ENCODE data around the gene ANKFY1. TPM values are rescaled to one million over a fixed set of nuclear protein-coding genes. Genes with fewer than 3 reads are reported as not detected.

The ANKFY1 gene
- total and polyA plus RNA-seq, 2 donors (not counting 3 experiments of a cell fraction or from before 2014, with no cell fraction given), result 30.6 to 51.1 TPM

DNA sequence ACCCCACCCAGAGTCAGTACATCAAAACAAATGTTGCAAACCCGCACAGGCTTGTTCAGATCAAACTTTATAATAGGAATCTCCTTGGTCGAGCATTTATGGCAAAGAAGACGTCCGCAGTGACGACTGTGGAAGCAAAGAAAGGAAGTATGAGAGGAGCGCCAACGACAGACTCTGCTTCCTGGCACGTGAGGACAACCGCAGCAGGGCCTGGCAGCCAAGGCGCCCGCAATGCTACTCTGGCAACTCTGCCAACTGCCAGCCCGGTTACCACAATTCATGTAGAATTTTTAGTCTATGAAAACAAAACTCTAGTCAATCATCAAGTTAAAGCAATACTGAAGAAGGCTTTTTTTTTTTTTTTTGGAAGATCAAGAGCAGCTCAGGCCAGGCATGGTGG, 96.0 kb downstream of the ANKFY1 start:
- Histone ChIP-seq H3K4me1 (ENCODE audit: control insufficient read depth, extremely low read depth, insufficient read depth, low read length) (no peaks in the 10 kb centered on the region), H3K9me1 (replicated peaks; ENCODE audit: control insufficient read depth, extremely low read depth, insufficient read depth, low read length) (no peaks in the 10 kb centered on the region), H3K79me2 (ENCODE audit: control insufficient read depth, insufficient read depth, low read length) (no peaks in the 10 kb centered on the region), H3K9me3 (replicated peaks; ENCODE audit: control insufficient read depth, insufficient read depth, low read length) (no peaks in the 10 kb centered on the region), H3K4me2 (ENCODE audit: insufficient read depth, low read length) (no peak overlapping the region), H3K36me3 (ENCODE audit: control insufficient read depth in 2 of 2, extremely low read depth in 1 of 2, insufficient read depth in 2 of 2, low read length in 2 of 2) (peaks cover 19 to 56% of the 10 kb centered on the region in 2 experiments), H3K27ac (ENCODE audit: insufficient read depth, low read depth, low read length) (no peak overlapping the region), H2AFZ (ENCODE audit: low read depth, low read length) (no peak overlapping the region), H3K4me3 (replicated peaks in 1 of 3; ENCODE audit: insufficient read depth in 1 of 3, low read depth in 1 of 3, low read length in 3 of 3) (no peak overlapping the region), H4K20me1 (replicated peaks; ENCODE audit: control insufficient read depth, extremely low read depth, insufficient read depth, low read length) (no peaks in the 10 kb centered on the region), H3K9ac (replicated peaks; ENCODE audit: extremely low read depth, insufficient read depth, low read length) (no peak overlapping the region), H3K27me3 (ENCODE audit: control insufficient read depth in 2 of 2, insufficient read depth in 2 of 2, low read length in 2 of 2) (no peaks in the 10 kb centered on the region)
- TF ChIP-seq POLR2AphosphoS5 (IDR thresholded peaks at IDR 0.05; ENCODE audit: insufficient read depth, low read depth, low read length) (no peak), MYC (IDR thresholded peaks at IDR 0.05; ENCODE audit: low read depth, low read length) (no peak), GATA2 (IDR thresholded peaks at IDR 0.05; ENCODE audit: insufficient read depth, insufficient read length, low read depth, low read length) (no peak), FOS (IDR thresholded peaks at IDR 0.05; ENCODE audit: borderline replicate concordance, insufficient read depth, low read length) (no peak), EZH2 (IDR thresholded peaks at IDR 0.05; ENCODE audit: borderline replicate concordance, low read depth, low read length, severe bottlenecking) (no peak), JUN (IDR thresholded peaks at IDR 0.05; ENCODE audit: borderline replicate concordance, insufficient read depth, insufficient read length, low read depth) (no peak), POLR2A (IDR thresholded peaks at IDR 0.05; ENCODE audit: low read depth, low read length) (no peak)
- TF ChIP-seq, protein P1, sequence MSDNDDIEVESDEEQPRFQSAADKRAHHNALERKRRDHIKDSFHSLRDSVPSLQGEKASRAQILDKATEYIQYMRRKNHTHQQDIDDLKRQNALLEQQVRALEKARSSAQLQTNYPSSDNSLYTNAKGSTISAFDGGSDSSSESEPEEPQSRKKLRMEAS (IDR thresholded peaks at IDR 0.05; ENCODE audit: insufficient read depth, insufficient read length), result no peak
- TF ChIP-seq, protein P2, sequence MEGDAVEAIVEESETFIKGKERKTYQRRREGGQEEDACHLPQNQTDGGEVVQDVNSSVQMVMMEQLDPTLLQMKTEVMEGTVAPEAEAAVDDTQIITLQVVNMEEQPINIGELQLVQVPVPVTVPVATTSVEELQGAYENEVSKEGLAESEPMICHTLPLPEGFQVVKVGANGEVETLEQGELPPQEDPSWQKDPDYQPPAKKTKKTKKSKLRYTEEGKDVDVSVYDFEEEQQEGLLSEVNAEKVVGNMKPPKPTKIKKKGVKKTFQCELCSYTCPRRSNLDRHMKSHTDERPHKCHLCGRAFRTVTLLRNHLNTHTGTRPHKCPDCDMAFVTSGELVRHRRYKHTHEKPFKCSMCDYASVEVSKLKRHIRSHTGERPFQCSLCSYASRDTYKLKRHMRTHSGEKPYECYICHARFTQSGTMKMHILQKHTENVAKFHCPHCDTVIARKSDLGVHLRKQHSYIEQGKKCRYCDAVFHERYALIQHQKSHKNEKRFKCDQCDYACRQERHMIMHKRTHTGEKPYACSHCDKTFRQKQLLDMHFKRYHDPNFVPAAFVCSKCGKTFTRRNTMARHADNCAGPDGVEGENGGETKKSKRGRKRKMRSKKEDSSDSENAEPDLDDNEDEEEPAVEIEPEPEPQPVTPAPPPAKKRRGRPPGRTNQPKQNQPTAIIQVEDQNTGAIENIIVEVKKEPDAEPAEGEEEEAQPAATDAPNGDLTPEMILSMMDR (IDR thresholded peaks at IDR 0.05; ENCODE audit: extremely low read depth in 1 of 2, insufficient read depth in 1 of 2, low read depth in 1 of 2, low read length in 2 of 2), result no peak
- dilution Hi-C loops (cut with MboI; ENCODE audit: extremely low pct_ligation_motif_present, low sequenced_read_pairs) (no loop called here), intact Hi-C loops (cut with micrococcal nuclease) (no loop called here)
- no peak for FAIRE-seq
- no peak for DNase-seq (ENCODE audit: low read depth, low spot score)
- no TSS peak for BruUV-seq (replicated peaks)
- CTCF ChIA-PET, result no interaction called here
- POLR2A ChIA-PET, result no interaction called here

Data from endothelial cell of umbilical vein (primary cell).